ENCODE data around the gene VPS33A. TPM values are rescaled to one million over a fixed set of nuclear protein-coding genes. Genes with fewer than 3 reads are reported as not detected.
A peak's percentile ranks its signal among the peaks of the same experiment; 100 is the strongest.

VPS33A gene
- total RNA-seq, 1 donor from 2014 or later, result 34.3 TPM

GRCh38 chr12:122215771-122216170, 50.5 kb downstream of the VPS33A start:
- Mint-ChIP-seq H3K4me3 (ENCODE audit: unreplicated experiment) (no peak overlapping the region), H3K4me1 (ENCODE audit: low read depth, unreplicated experiment) (no peaks in the 10 kb centered on the region), H3K9me3 (ENCODE audit: unreplicated experiment) (no peaks in the 10 kb centered on the region), H3K36me3 (ENCODE audit: low read depth, unreplicated experiment) (peaks cover 9% of the 10 kb centered on the region), H3K27ac (ENCODE audit: unreplicated experiment) (no peak overlapping the region), H3K27me3 (ENCODE audit: low read depth, unreplicated experiment) (no peaks in the 10 kb centered on the region)
- Histone ChIP-seq H3K27me3 (ENCODE audit: insufficient read depth, low read length) (no peaks in the 10 kb centered on the region), H3K9ac (ENCODE audit: low read length) (no peak overlapping the region), H3K9me3 (ENCODE audit: insufficient read depth, low read depth, low read length) (no peaks in the 10 kb centered on the region), H3K36me3 (ENCODE audit: insufficient read depth, low read length) (peaks cover 52% of the 10 kb centered on the region), H3K4me3 (ENCODE audit: insufficient read depth, low read depth, low read length) (no peak overlapping the region), H2AFZ (ENCODE audit: low read depth, low read length) (no peak overlapping the region), H3K79me2 (ENCODE audit: insufficient read depth, low read length) (peaks cover 27% of the 10 kb centered on the region), H3K4me1 (ENCODE audit: insufficient read depth, low read length) (no peaks in the 10 kb centered on the region), H3K4me2 (ENCODE audit: low read length) (no peak overlapping the region), H3K27ac (ENCODE audit: low read depth, low read length) (no peak overlapping the region), H4K20me1 (ENCODE audit: insufficient read depth, low read length) (peaks cover 43% of the 10 kb centered on the region)
- no peak for FAIRE-seq
- TF ChIP-seq EZH2 (IDR thresholded peaks at IDR 0.05; ENCODE audit: insufficient read depth, low read length) (no peak), CTCF (IDR thresholded peaks at IDR 0.05; ENCODE audit: insufficient read depth, low read depth, low read length) (no peak)
- peak; percentile 52 for DNase-seq (ENCODE audit: low read depth)

- H3K27me3 Mint-ChIP-seq (ENCODE audit: low read depth, unreplicated experiment), result peaks cover 9% of the 10 kb centered on the region
- H3K4me1 Mint-ChIP-seq (ENCODE audit: low read depth, unreplicated experiment), result no peaks in the 10 kb centered on the region
- no peak for DNase-seq (ENCODE audit: low read depth)
- H3K36me3 Mint-ChIP-seq (ENCODE audit: low read depth, unreplicated experiment), result peaks cover 12% of the 10 kb centered on the region
- no peak for FAIRE-seq
- Histone ChIP-seq H3K4me3 (ENCODE audit: insufficient read depth, low read depth, low read length) (no peak overlapping the region), H3K9ac (ENCODE audit: low read length) (no peak overlapping the region), H3K9me3 (ENCODE audit: insufficient read depth, low read depth, low read length) (no peaks in the 10 kb centered on the region), H3K4me1 (ENCODE audit: insufficient read depth, low read length) (peaks cover 6% of the 10 kb centered on the region), H3K27me3 (ENCODE audit: insufficient read depth, low read length) (peaks cover 17% of the 10 kb centered on the region), H2AFZ (ENCODE audit: low read depth, low read length) (no peak overlapping the region), H4K20me1 (ENCODE audit: insufficient read depth, low read length) (peaks cover 43% of the 10 kb centered on the region), H3K4me2 (ENCODE audit: low read length) (no peak overlapping the region), H3K79me2 (ENCODE audit: insufficient read depth, low read length) (no peaks in the 10 kb centered on the region), H3K36me3 (ENCODE audit: insufficient read depth, low read length) (peaks cover 33% of the 10 kb centered on the region), H3K27ac (ENCODE audit: low read depth, low read length) (no peak overlapping the region)
- H3K27ac Mint-ChIP-seq (ENCODE audit: unreplicated experiment), result no peak overlapping the region
- no peaks in the 10 kb centered on the region for H3K9me3 Mint-ChIP-seq (ENCODE audit: unreplicated experiment)
- TF ChIP-seq EZH2 (IDR thresholded peaks at IDR 0.05; ENCODE audit: insufficient read depth, low read length) (no peak), CTCF (IDR thresholded peaks at IDR 0.05; ENCODE audit: insufficient read depth, low read depth, low read length) (no peak)
- no peak overlapping the region for H3K4me3 Mint-ChIP-seq (ENCODE audit: unreplicated experiment)
These were observed 58.0 kb downstream of the VPS33A start for GRCh38 chr12:122208073-122208820.

GRCh38 chr12:122207391-122207790, 58.9 kb downstream of the VPS33A start:
- no peak overlapping the region for H3K4me2 ChIP-seq (ENCODE audit: low read length)
- Mint-ChIP-seq H3K4me1 (ENCODE audit: low read depth, unreplicated experiment) (no peaks in the 10 kb centered on the region), H3K27me3 (ENCODE audit: low read depth, unreplicated experiment) (peaks cover 13% of the 10 kb centered on the region), H3K36me3 (ENCODE audit: low read depth, unreplicated experiment) (peaks cover 12% of the 10 kb centered on the region), H3K27ac (ENCODE audit: unreplicated experiment) (no peak overlapping the region), H3K9me3 (ENCODE audit: unreplicated experiment) (no peaks in the 10 kb centered on the region), H3K4me3 (ENCODE audit: unreplicated experiment) (no peak overlapping the region)
- TF ChIP-seq CTCF (IDR thresholded peaks at IDR 0.05; ENCODE audit: insufficient read depth, low read depth, low read length) (no peak), EZH2 (IDR thresholded peaks at IDR 0.05; ENCODE audit: insufficient read depth, low read length) (no peak)
- H2AFZ ChIP-seq (ENCODE audit: low read depth, low read length), result no peak overlapping the region
- no peak overlapping the region for H3K9ac ChIP-seq (ENCODE audit: low read length)
- no peak overlapping the region for H3K27ac ChIP-seq (ENCODE audit: low read depth, low read length)
- DNase-seq (ENCODE audit: low read depth) (no peak), FAIRE-seq (no peak)
- H4K20me1 ChIP-seq (ENCODE audit: insufficient read depth, low read length), result peaks cover 39% of the 10 kb centered on the region
- peaks cover 6% of the 10 kb centered on the region for H3K4me1 ChIP-seq (ENCODE audit: insufficient read depth, low read length)
- peaks cover 27% of the 10 kb centered on the region for H3K36me3 ChIP-seq (ENCODE audit: insufficient read depth, low read length)
- H3K79me2 ChIP-seq (ENCODE audit: insufficient read depth, low read length), result no peaks in the 10 kb centered on the region
- no peaks in the 10 kb centered on the region for H3K9me3 ChIP-seq (ENCODE audit: insufficient read depth, low read depth, low read length)
- no peak overlapping the region for H3K4me3 ChIP-seq (ENCODE audit: insufficient read depth, low read depth, low read length)
- peaks cover 20% of the 10 kb centered on the region for H3K27me3 ChIP-seq (ENCODE audit: insufficient read depth, low read length)

Measured in astrocyte (in vitro differentiated cells and primary cell).